SK-N-SH treated with all-trans-retinoic acid at 6 μM for 48 hours (cell line): ENCODE results near the gene NCKAP5.

Experiments used
- ATAC-seq: fragments of 200-7000 bp; cut with Tn5 transposase; 3 replicates; pipeline ENCODE4 v1.9.1; 2020; ENCODE audit warnings: mild to moderate bottlenecking, moderate library complexity
- ARNTL ChIP-seq: fragments of 450-650 bp; formaldehyde crosslinking; IDR thresholded peaks from 2 replicates; pipeline ENCODE4 v1.5.0; 2020; ENCODE audit warnings: low read depth, mild to moderate bottlenecking, moderate library complexity, borderline replicate concordance
- BACH2 ChIP-seq: fragments of 250-450 bp; sonication (Bioruptor Pico); IDR thresholded peaks from 2 replicates; pipeline ENCODE4 v1.9.0; 2021; ENCODE audit warnings: mild to moderate bottlenecking, borderline replicate concordance
- CREB5 ChIP-seq: fragments of 250-450 bp; sonication (Bioruptor Pico); IDR thresholded peaks from 2 replicates; pipeline ENCODE4 v1.5.1; 2020; ENCODE audit warnings: low read depth, mild to moderate bottlenecking, moderate library complexity
- CSDC2 ChIP-seq: fragments of 250-450 bp; sonication (Bioruptor Pico); IDR thresholded peaks from 2 replicates; pipeline ENCODE4 v1.5.0; 2020; ENCODE audit warnings: mild to moderate bottlenecking, moderate library complexity
- CSRNP3 ChIP-seq: fragments of 250-450 bp; sonication (Bioruptor Pico); IDR thresholded peaks from 2 replicates; pipeline ENCODE4 v1.5.1; 2021; ENCODE audit warnings: mild to moderate bottlenecking, moderate library complexity
- ESRRG ChIP-seq: fragments of 250-450 bp; sonication (Bioruptor Pico); IDR thresholded peaks from 2 replicates; pipeline ENCODE4 v1.6.1; 2021; ENCODE audit warnings: mild to moderate bottlenecking
- GLIS3 ChIP-seq: fragments of 250-450 bp; sonication (Bioruptor Pico); IDR thresholded peaks from 2 replicates; pipeline ENCODE4 v1.5.0; 2020; ENCODE audit warnings: mild to moderate bottlenecking, moderate library complexity
- ISL1 ChIP-seq: fragments of 250-450 bp; sonication (Bioruptor Pico); IDR thresholded peaks from 2 replicates; pipeline ENCODE4 v2.1.2; 2022; ENCODE audit warnings: mild to moderate bottlenecking, moderate library complexity
- OSR1 ChIP-seq: fragments of 250-450 bp; sonication (Bioruptor Pico); IDR thresholded peaks from 2 replicates; pipeline ENCODE4 v1.8.0; 2022; ENCODE audit warnings: moderate library complexity, mild to moderate bottlenecking, inconsistent platforms
- PATZ1 ChIP-seq: fragments of 250-450 bp; sonication (Bioruptor Pico); IDR thresholded peaks from 2 replicates; pipeline ENCODE4 v1.8.0; 2020; ENCODE audit warnings: mild to moderate bottlenecking, moderate library complexity, borderline replicate concordance
- POU6F1 ChIP-seq: fragments of 250-450 bp; sonication (Bioruptor Pico); IDR thresholded peaks from 2 replicates; pipeline ENCODE4 v1.8.0; 2021; ENCODE audit warnings: low read depth, mild to moderate bottlenecking, moderate library complexity, borderline replicate concordance
- PPARA ChIP-seq: fragments of 250-450 bp; sonication (Bioruptor Pico); IDR thresholded peaks from 2 replicates; pipeline ENCODE4 v1.5.0; 2020; ENCODE audit warnings: mild to moderate bottlenecking, borderline replicate concordance
- RARB ChIP-seq: fragments of 250-450 bp; sonication (Bioruptor Pico); IDR thresholded peaks from 2 replicates; pipeline ENCODE4 v1.8.0; 2021; ENCODE audit warnings: mild to moderate bottlenecking, moderate library complexity
- SNAI2 ChIP-seq: fragments of 250-450 bp; sonication (Bioruptor Pico); IDR thresholded peaks from 2 replicates; pipeline ENCODE4 v1.5.0; 2020; ENCODE audit warnings: mild to moderate bottlenecking, moderate library complexity
- TCF4 ChIP-seq: fragments of 250-450 bp; sonication (Bioruptor Pico); IDR thresholded peaks from 2 replicates; pipeline ENCODE4 v1.8.0; 2021; ENCODE audit warnings: mild to moderate bottlenecking, moderate library complexity, borderline replicate concordance
- TOX ChIP-seq: fragments of 250-450 bp; sonication (Bioruptor Pico); IDR thresholded peaks from 2 replicates; pipeline ENCODE4 v1.8.0; 2021; ENCODE audit warnings: mild to moderate bottlenecking, moderate library complexity, borderline replicate concordance
- TSHZ2 ChIP-seq: fragments of 250-450 bp; sonication (Bioruptor Pico); IDR thresholded peaks from 2 replicates; pipeline ENCODE4 v1.5.0; 2020; ENCODE audit warnings: mild to moderate bottlenecking, moderate library complexity
- ZC3H10 ChIP-seq: fragments of 250-450 bp; sonication (Bioruptor Pico); IDR thresholded peaks from 2 replicates; pipeline ENCODE4 v1.5.1; 2021; ENCODE audit warnings: mild to moderate bottlenecking, moderate library complexity
- ZFP3 ChIP-seq: fragments of 250-450 bp; sonication (Bioruptor Pico); IDR thresholded peaks from 2 replicates; pipeline ENCODE4 v1.5.0; 2020; ENCODE audit warnings: mild to moderate bottlenecking, moderate library complexity
- ZFP30 ChIP-seq: fragments of 450-650 bp; formaldehyde crosslinking; IDR thresholded peaks from 2 replicates; pipeline ENCODE4 v1.5.0; 2022; ENCODE audit warnings: mild to moderate bottlenecking, moderate library complexity
- ZNF565 ChIP-seq: fragments of 450-650 bp; formaldehyde crosslinking; conservative IDR thresholded peaks from 2 replicates; pipeline ENCODE4 v1.5.0; 2020; ENCODE audit warnings: low read depth, mild to moderate bottlenecking, moderate library complexity
- ZNF70 ChIP-seq: fragments of 450-650 bp; formaldehyde crosslinking; IDR thresholded peaks from 2 replicates; pipeline ENCODE4 v1.5.0; 2020; ENCODE audit warnings: mild to moderate bottlenecking, moderate library complexity
- ZNF8 ChIP-seq: fragments of 450-650 bp; formaldehyde crosslinking; IDR thresholded peaks from 2 replicates; pipeline ENCODE4 v1.5.0; 2020; ENCODE audit warnings: mild to moderate bottlenecking, moderate library complexity

Gene NCKAP5

GRCh38 chr2:133304344-133304743 is 263.9 kb downstream of the NCKAP5 start:
- ATAC-seq: no peak
- TF ChIP-seq TOX (no peak), ZNF70 (CRISPR knock-in tag) (no peak), CSRNP3 (CRISPR knock-in tag) (no peak), ZNF8 (CRISPR knock-in tag) (no peak), OSR1 (no peak), PPARA (CRISPR knock-in tag) (no peak), POU6F1 (no peak), TCF4 (no peak)

- no peak for TF ChIP-seq ZFP30 (CRISPR knock-in tag)
- no peak for TF ChIP-seq CSDC2
- TF ChIP-seq TCF4: no peak
- TF ChIP-seq GLIS3 (CRISPR knock-in tag): no peak
- TF ChIP-seq TSHZ2 (CRISPR knock-in tag): no peak
- no peak for TF ChIP-seq BACH2 (CRISPR knock-in tag)
- TF ChIP-seq TOX: no peak
- no peak for TF ChIP-seq ZNF70 (CRISPR knock-in tag)
- no peak for TF ChIP-seq PATZ1 (CRISPR knock-in tag)
- no peak for TF ChIP-seq ISL1
- no peak for TF ChIP-seq SNAI2
- no peak for TF ChIP-seq ARNTL
- no peak for TF ChIP-seq PPARA (CRISPR knock-in tag)
- TF ChIP-seq ZNF8 (CRISPR knock-in tag): no peak
- TF ChIP-seq ESRRG (CRISPR knock-in tag): no peak
- no peak for TF ChIP-seq ZNF565 (CRISPR knock-in tag)
- TF ChIP-seq OSR1: no peak
- no peak for TF ChIP-seq RARB
- no peak for TF ChIP-seq ZC3H10 (CRISPR knock-in tag)
- no peak for TF ChIP-seq ZFP3 (CRISPR knock-in tag)
These were observed 265.1 kb downstream of the NCKAP5 start for GRCh38 chr2:133303150-133303549.

GRCh38 chr2:133296401-133296800 is 271.9 kb downstream of the NCKAP5 start:
- no peak for ATAC-seq
- TF ChIP-seq ZNF70 (CRISPR knock-in tag) (no peak), ESRRG (CRISPR knock-in tag) (no peak), ZFP30 (CRISPR knock-in tag) (no peak), POU6F1 (no peak), ZFP3 (CRISPR knock-in tag) (no peak), ZNF8 (CRISPR knock-in tag) (no peak), TOX (no peak), SNAI2 (no peak), GLIS3 (CRISPR knock-in tag) (no peak), ARNTL (no peak), TCF4 (no peak), PPARA (CRISPR knock-in tag) (no peak), BACH2 (CRISPR knock-in tag) (no peak), RARB (no peak), CSRNP3 (CRISPR knock-in tag) (no peak), ISL1 (no peak), CREB5 (no peak)

More at GRCh38 chr2:133303150-133303549, 265.1 kb downstream of the NCKAP5 start:
- ATAC-seq: no peak
